GM23248 (cell line): ENCODE results near the gene EP300.

Source experiments
- EZH2 ChIP-seq: fragments of 200-600 bp; sonication (generic); IDR thresholded peaks from 2 replicates; pipeline ENCODE4 v1.6.1; 2018; ENCODE audit warnings: antibody characterized with exemption, mild to moderate bottlenecking; ENCODE audit not compliant: insufficient read depth, poor library complexity, severe bottlenecking
- EZH2phosphoT487 ChIP-seq: fragments of 200-600 bp; sonication (generic); IDR thresholded peaks from 2 replicates; pipeline ENCODE4 v1.6.1; 2018; ENCODE audit warnings: antibody characterized with exemption, moderate library complexity, mild to moderate bottlenecking, low read depth; ENCODE audit not compliant: insufficient read depth

DNA sequence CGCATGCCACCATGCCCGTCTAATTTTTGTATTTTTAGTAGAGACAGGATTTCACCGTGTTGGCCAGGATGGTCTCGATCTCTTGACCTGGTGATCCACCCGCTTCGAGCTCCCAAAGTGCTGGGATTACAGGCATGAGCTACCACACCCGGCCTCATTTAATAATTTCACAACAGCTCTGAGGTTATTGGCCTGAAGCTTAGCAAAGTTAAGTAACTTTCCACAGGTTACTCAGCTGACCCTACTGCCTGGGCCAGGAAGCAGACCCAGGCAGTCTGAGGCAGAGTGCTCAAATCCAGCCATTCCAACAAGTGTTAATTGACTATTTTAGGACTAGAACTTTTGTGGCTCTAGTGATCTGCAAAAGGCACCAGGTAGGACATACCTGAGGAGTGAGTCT is 60.5 kb downstream of the EP300 start:
- TF ChIP-seq EZH2phosphoT487 (no peak), EZH2 (no peak)
